Lower lobe of right lung (tissue), 2 donors: ENCODE measurements around the gene PHF21A. TPM values are rescaled to one million over a fixed set of nuclear protein-coding genes. Genes with fewer than 3 reads are reported as not detected.

Experiments used
- ATAC-seq, 2 donors: fragments of 200-7000 bp; cut with Tn5 transposase; one replicate each; pipeline ENCODE4 v1.9.1; 2020 to 2022; ENCODE audit warnings: mild to moderate bottlenecking in 2 of 2, moderate library complexity in 2 of 2
- DNase-seq: peaks from one replicate; pipeline ENCODE4 v3.0.0-alpha.2; 2020
- H3K27ac ChIP-seq: fragments of 200-600 bp; one replicate; pipeline ENCODE4 v1.8.0; 2022
- H3K27me3 ChIP-seq: fragments of 200-600 bp; one replicate; pipeline ENCODE4 v1.8.0; 2022; ENCODE audit warnings: low read depth
- H3K36me3 ChIP-seq: fragments of 200-600 bp; one replicate; pipeline ENCODE4 v1.8.0; 2022; ENCODE audit warnings: mild to moderate bottlenecking
- H3K4me1 ChIP-seq: fragments of 200-600 bp; one replicate; pipeline ENCODE4 v1.8.0; 2022
- H3K4me3 ChIP-seq: fragments of 200-600 bp; one replicate; pipeline ENCODE4 v1.8.0; 2022; ENCODE audit warnings: mild to moderate bottlenecking
- H3K9me3 ChIP-seq: fragments of 200-600 bp; one replicate; pipeline ENCODE4 v1.8.0; 2022
- CTCF ChIP-seq: fragments of 200-600 bp; IDR thresholded peaks from one replicate; pipeline ENCODE4 v1.8.0; 2022; ENCODE audit warnings: antibody characterized with exemption, mild to moderate bottlenecking
- intact Hi-C: fragments of 100-400 bp; cut with DNase I; formaldehyde crosslinking; loops from one replicate; pipeline ENCODE4 v1.11.0; 2022
- total RNA-seq: library from RNA; stranded (reverse); fragmentation: NEBNext Ultra II Directional; extraction: Animal tissue kit (Norgen Biotek cat#: 25700); gene quantifications from one replicate; pipeline ENCODE4 v1.2.1, GENCODE V29; 2021
- donor health status: DM: no; HTN: yes; CAD: no; lungs with severe emphysema.

PHF21A gene
- total RNA-seq, 1 donor from 2014 or later, result 48.4 TPM

- peaks cover 27% of the 10 kb centered on the region for H3K27me3 ChIP-seq
- intact Hi-C loops, result no loop called here
- no peak overlapping the region for H3K4me3 ChIP-seq
- peaks cover 17% of the 10 kb centered on the region for H3K4me1 ChIP-seq
- no peaks in the 10 kb centered on the region for H3K36me3 ChIP-seq
- H3K9me3 ChIP-seq, result no peaks in the 10 kb centered on the region
- no peak for TF ChIP-seq CTCF
- no peak for DNase-seq
- ATAC-seq, result no peak
- no peak overlapping the region for H3K27ac ChIP-seq
Observed at GRCh38 chr11:45896422-45896984, 224.8 kb downstream of the PHF21A start.

- Histone ChIP-seq H3K27me3 (peaks cover 23% of the 10 kb centered on the region), H3K4me1 (peaks cover 13% of the 10 kb centered on the region), H3K9me3 (no peaks in the 10 kb centered on the region), H3K4me3 (no peak overlapping the region), H3K27ac (no peak overlapping the region), H3K36me3 (no peaks in the 10 kb centered on the region)
- intact Hi-C loops, result no loop called here
- DNase-seq (no peak), ATAC-seq (no peak)
- TF ChIP-seq CTCF, result no peak
Observed at GRCh38 chr11:45895553-45896259, 225.5 kb downstream of the PHF21A start.

GRCh38 chr11:45894555-45895247 is 226.6 kb downstream of the PHF21A start:
- ATAC-seq, result no peak
- no peak for DNase-seq

GRCh38 chr11:45892856-45893255 is 228.4 kb downstream of the PHF21A start:
- Histone ChIP-seq H3K27ac (no peak overlapping the region), H3K36me3 (no peaks in the 10 kb centered on the region), H3K4me1 (no peaks in the 10 kb centered on the region), H3K9me3 (no peaks in the 10 kb centered on the region), H3K4me3 (no peak overlapping the region), H3K27me3 (peaks cover 8% of the 10 kb centered on the region)
- no peak for ATAC-seq
- DNase-seq, result no peak
- no peak for TF ChIP-seq CTCF
- intact Hi-C loops, result no loop called here

More at GRCh38 chr11:45894555-45895247, 226.6 kb downstream of the PHF21A start:
- Histone ChIP-seq H3K27ac (no peak overlapping the region), H3K36me3 (no peaks in the 10 kb centered on the region), H3K4me3 (no peak overlapping the region), H3K4me1 (peaks cover 8% of the 10 kb centered on the region), H3K27me3 (peaks cover 17% of the 10 kb centered on the region), H3K9me3 (no peaks in the 10 kb centered on the region)
- intact Hi-C loops, result no loop called here
- no peak for TF ChIP-seq CTCF

- TF ChIP-seq CTCF, result no peak
- Histone ChIP-seq H3K9me3 (no peaks in the 10 kb centered on the region), H3K27me3 (peaks cover 3% of the 10 kb centered on the region), H3K4me3 (no peak overlapping the region), H3K4me1 (no peaks in the 10 kb centered on the region), H3K27ac (no peak overlapping the region), H3K36me3 (no peaks in the 10 kb centered on the region)
- intact Hi-C loops, result no loop called here
- no peak for DNase-seq
- no peak for ATAC-seq
Observed at GRCh38 chr11:45890886-45891550, 230.2 kb downstream of the PHF21A start.
